GM18508 (cell line): ENCODE results near the gene MRC1.

Source experiments
- ATAC-seq: cut with Tn5 transposase; IDR thresholded peaks from one replicate; pipeline ENCODE4 v1.9.1; 2021; ENCODE audit warnings: moderate number of reproducible peaks; ENCODE audit not compliant: insufficient read depth, unreplicated experiment

The MRC1 gene

GRCh38 chr10:17838080-17838648 is 29.0 kb downstream of the MRC1 start:
- ATAC-seq: no peak

GRCh38 chr10:17841050-17841449 is 31.9 kb downstream of the MRC1 start:
- no peak for ATAC-seq

GRCh38 chr10:17842641-17843040 is 33.5 kb downstream of the MRC1 start:
- no peak for ATAC-seq

GRCh38 chr10:17847585-17848296 is 38.6 kb downstream of the MRC1 start:
- ATAC-seq: no peak

- ATAC-seq: no peak
These were observed 39.5 kb downstream of the MRC1 start for GRCh38 chr10:17848646-17849045.

- no peak for ATAC-seq
These were observed 41.4 kb downstream of the MRC1 start for GRCh38 chr10:17850501-17850900.

GRCh38 chr10:17851611-17852010 is 42.5 kb downstream of the MRC1 start:
- ATAC-seq: no peak

DNA sequence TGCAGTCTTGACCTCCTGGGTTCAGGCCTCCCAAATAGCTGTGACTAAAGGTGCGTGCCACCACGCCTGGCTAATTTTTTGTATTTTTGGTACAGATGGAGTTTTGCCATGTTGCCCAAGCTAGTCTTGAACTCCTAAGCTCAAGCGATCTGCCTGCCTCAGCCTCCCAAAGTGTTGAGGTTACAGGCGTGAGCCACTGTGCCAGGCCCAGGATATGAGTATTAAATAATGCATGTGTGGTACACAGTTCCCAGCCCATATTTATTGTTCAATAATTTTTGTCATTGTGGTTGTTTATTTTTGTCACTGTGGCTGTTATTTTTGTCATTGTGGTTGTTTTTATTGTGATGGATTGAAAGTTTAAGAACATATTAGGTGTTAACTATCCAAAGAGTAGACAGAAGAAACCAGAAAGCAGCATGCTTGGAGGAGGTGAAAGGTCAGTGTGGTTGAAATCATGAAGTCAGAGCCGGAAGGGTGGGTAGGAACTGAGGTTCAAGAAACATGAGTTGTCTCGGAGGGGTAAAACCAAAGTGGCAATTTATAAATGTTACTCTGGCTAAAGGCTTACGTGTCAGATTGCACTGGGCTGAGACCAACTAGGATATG is 45.0 kb downstream of the MRC1 start:
- ATAC-seq: no peak

- ATAC-seq: no peak
These were observed 47.9 kb downstream of the MRC1 start for GRCh38 chr10:17857040-17857439.

GRCh38 chr10:17859492-17860156 is 50.5 kb downstream of the MRC1 start:
- ATAC-seq: no peak

- no peak for ATAC-seq
These were observed 52.6 kb downstream of the MRC1 start for GRCh38 chr10:17861760-17862159.

DNA sequence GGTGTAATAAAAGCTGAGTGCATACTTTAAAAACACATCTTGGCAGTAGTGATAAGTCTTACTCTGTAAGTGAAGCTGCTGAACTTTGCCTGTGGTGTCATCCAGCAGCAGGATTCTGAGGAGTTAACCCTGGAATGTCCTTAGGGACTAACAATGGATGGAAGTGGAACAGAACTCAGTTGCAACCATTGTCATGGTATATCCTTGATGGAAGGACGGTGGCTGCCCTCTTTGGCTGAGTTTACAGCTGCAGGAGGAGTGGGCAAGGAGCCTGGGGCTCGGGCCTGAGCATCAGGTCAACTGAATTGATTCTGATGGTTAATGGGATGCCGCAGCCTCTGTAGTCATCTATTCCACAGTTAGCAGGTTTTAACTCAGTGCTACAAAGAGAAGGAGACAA is 56.2 kb downstream of the MRC1 start:
- no peak for ATAC-seq

- ATAC-seq: no peak
These were observed 57.2 kb downstream of the MRC1 start for GRCh38 chr10:17866346-17866745.

- no peak for ATAC-seq
These were observed 57.9 kb downstream of the MRC1 start for GRCh38 chr10:17867056-17867455.

DNA sequence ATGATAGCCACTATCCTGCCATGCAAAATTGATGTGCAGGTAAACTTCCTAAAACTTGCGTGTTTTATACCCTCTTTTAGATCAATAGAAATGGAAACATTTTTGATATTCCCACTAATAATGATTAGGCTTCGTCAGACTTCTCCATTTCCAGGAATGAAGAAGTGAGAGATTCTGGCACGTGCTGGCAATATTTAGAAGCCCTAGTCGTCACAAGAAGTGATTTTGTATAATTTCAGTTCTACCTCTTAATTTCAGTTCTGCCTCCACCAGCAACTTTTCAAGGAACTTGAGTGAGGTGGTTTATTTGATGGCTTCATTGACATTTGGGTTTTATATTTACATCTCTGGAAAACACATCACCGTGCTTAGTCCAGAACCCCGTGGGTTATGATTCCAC is 61.9 kb downstream of the MRC1 start:
- no peak for ATAC-seq

- no peak for ATAC-seq
These were observed 63.3 kb downstream of the MRC1 start for GRCh38 chr10:17872191-17873091.

- ATAC-seq: no peak
These were observed 64.8 kb downstream of the MRC1 start for GRCh38 chr10:17873946-17874345.

DNA sequence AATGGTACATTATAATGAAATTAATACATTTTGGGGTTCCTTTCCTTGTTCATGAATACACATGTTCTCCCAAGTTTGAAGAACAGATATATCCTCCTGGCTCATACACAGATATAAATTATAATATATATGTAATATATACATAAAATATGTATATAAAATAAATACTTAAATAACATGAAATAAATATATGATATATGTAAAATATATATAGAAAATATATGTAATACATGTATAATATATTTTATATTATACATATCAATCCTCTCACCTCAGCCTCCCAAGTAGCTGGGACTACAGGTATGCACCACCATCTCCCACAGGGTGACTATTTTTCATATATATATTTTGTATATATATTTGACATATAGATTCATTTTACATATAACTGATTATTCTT is 68.0 kb downstream of the MRC1 start:
- no peak for ATAC-seq

GRCh38 chr10:17878896-17879295 is 69.7 kb downstream of the MRC1 start:
- no peak for ATAC-seq

GRCh38 chr10:17880601-17881000 is 71.5 kb downstream of the MRC1 start:
- ATAC-seq: no peak
